T-helper 1 cell (primary cell): ENCODE measurements around the gene PRDM7.

ENCODE experiments used
- DNase-seq, 5 donors: peaks; one replicate each; pipeline ENCODE4 v3.0.0-alpha.2; 2012 to 2020

PRDM7 gene

GRCh38 chr16:90033387-90033786 lies 43.7 kb downstream of the PRDM7 start:
- DNase-seq: no peak

GRCh38 chr16:90032674-90033331 lies 44.3 kb downstream of the PRDM7 start:
- DNase-seq: no peak

- no peak for DNase-seq
Observed at GRCh38 chr16:90031931-90032673, 45.0 kb downstream of the PRDM7 start.

- no peak for DNase-seq
Observed at GRCh38 chr16:90031186-90031930, 45.8 kb downstream of the PRDM7 start.

DNA sequence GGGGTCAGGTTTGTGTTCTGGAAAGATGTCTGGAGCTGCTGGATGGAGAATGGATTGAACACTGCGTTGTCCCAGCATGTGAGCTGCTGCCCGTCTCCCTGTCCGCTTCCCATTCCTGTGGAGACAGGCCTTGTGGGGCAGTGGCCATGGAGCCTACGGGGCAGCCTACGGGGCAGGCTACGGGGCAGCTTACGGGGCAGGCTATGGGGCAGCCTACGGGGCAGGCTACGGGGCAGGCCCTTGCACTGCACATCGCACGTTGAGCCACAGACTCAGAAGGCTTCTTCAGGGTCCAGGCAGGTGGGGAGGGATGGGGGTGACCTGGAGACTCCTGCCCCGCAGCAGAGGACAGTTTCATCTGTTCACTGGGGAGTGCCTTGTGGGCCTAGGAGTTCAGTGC lies 48.1 kb downstream of the PRDM7 start:
- DNase-seq: no peak

DNA sequence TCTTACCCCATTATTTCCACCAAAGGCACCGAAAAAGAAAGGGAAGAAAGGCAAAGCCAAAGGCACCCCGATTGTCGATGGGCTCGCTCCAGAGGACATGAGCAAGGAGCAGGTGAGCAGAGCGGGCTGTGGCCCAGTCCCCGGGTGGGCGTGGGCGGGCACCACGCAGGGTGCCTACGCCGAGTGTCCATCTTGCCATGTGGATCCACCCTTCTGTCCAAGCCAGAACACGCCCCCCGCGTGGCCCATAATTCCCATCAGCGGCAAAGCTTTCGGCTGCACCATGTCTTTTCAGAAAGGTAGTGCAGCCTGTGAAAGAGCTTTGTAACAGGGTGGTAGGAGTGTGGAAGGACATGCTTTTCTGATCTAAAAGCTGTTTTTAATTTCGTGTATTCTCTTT lies 49.5 kb downstream of the PRDM7 start:
- no peak for DNase-seq

GRCh38 chr16:90026135-90026534 lies 51.0 kb downstream of the PRDM7 start:
- DNase-seq: peak in 1 of 5 donors; percentile 18

GRCh38 chr16:90023078-90023447 lies 54.1 kb downstream of the PRDM7 start:
- no peak for DNase-seq

DNA sequence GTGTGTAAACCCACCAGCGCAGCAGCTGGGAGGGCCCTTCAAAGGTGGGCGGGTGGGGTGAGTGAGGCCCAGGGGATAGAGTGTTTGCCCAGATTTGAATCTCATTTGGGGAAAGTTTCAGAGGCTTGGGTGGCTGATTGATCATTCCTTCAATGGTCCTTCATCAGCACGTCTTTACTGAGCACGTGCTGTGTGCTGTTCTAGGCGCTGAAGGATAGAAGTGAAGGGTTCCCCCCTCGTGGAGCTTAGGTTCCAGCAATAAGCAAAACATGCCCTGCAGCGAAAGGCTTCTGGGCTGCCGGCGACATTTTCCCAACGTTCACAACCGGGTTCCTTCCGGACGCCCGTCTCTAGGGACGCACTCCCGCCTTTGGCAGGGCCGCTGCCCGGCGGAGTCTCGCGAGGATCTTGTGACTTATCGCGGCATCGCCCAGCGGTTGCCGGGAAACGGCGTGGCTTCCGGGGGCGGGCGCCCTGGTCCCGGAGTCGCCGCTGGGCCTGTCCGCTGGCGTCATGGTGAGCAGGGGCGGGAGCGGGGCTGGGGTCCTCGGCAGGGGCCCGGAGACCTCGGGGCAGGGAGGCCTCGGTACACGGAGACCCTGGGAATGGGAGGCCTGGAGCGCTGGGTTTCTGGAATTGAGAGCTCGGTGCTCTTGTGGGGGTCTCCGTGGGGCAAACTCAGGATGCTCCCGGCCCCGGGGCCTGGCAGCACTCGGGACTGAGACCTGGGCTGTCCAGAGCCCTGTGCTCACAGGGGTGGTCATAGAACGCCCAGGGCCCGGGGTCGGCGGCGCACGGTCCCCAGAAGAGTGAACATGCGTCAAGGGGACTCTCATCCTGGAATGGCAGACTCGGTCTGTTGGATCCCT lies 54.7 kb downstream of the PRDM7 start:
- DNase-seq: peak; percentile 55 to 83 (median 70)

GRCh38 chr16:90020838-90021382 lies 56.2 kb downstream of the PRDM7 start:
- DNase-seq: no peak

DNA sequence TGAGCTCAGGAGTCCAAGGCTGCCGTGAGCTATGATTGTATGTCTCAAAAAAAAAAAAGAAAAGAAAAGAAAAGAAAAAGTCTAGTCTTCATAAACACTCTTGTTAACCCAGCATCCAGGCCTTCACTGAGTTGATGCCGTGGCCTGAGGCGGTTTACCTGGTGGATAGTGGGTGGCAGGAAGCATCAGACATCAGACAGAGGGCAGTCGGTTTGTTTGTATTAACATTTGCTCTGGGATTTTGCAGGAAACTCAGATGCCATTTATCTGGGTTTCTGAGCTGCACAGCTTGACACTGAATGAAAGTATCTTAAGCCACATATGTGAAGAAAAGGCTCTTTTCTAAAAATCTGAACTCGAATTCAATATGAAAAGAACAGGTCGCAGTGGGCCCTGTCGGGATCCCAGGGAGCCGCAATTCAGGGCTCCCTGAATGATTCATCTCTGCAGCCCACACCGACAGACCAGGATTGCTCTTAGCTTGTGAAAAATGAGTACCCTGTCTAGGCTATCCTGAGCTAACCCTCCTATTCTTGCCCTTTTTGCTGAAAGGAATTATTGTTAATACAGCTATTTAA lies 56.8 kb downstream of the PRDM7 start:
- no peak for DNase-seq

DNA sequence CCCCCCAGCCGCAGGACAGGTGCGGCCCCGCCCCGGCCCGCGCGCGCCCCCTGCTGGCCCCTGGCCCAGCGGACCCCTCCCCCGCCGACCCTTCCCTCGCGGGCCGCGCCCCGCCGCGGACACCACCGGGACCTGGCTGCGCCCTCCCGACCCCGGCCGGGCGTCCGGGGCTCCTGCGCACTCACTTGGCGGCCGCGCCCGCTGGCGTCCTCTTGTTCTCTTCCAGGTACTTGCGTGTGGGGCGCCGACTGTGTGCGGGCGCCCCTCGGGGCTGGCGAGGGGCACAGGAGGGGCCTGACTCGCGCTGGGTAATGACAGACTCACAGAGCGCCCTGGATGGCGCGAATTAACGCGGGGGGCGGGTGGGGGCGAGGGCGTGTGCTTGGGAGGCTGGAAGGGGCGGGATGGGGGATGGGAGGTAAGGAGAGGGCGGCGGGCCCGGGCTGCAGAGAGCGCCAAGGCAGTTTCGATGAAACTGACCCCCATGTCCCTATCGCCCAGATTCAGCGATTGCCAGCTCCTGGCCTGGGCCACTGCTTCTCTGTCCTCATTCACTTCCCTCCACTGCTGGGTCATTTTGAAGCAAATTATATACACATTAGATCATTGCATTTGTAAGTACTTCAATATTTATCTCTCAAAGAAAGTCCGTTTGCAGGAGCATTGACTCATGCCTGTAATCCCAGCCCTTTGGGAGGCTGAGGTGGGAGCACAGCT lies 57.4 kb downstream of the PRDM7 start:
- DNase-seq: peak in 3 of 5 donors; percentile 40 to 64 (median 42)

DNA sequence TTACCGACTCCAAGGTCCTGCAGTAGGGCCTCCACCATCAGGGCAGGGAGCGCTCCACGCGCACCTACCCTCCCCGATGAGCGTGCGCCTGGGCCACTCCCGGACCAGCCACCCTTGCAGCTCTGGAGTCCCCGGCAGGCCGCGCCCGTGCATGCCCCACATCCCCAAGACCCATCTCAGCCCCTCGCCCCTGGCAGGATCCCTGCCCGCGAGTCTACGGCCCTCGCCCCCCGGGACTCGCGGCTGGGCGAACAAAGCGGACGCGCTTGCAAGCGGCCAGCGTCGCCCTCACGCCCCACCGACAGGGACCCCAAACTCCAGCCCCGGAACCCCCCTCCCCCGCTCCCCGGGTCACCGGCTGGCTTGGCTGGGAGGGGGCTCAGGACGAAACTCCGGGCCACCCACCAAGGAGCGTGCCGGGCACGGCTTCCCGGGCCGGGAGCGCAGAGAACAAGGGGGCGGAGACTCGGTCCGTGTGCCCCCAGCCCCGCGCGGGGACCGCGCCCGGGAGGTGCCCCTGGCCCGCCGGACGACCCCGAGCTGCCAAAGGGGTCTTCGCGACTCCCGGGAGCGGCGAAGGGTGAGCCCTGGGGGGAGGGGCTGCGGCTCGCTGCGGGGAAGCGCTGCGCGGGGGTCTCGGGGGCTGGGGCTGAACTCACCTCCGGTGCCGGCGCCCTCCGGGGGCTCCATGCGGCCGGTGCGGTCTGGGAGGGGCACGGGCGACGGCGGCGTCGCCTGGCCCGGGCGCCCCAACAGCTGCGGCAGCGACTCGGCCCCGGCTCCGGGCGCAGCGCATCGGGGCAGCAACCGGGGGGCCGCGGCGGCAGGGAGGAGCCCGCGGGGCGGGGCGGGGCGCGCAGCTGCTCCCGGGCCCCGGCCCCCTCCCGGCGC lies 58.2 kb downstream of the PRDM7 start, which contains the start of gene DBNDD1:
Gene DBNDD1 (minus strand): TSS at position 805 of the 891 bp plus-strand sequence. CDS start 115 bp downstream, at position 690.
- no peak for DNase-seq

- no peak for DNase-seq
Observed at GRCh38 chr16:90018297-90018651, 58.9 kb downstream of the PRDM7 start.

GRCh38 chr16:90016339-90016950 lies 60.7 kb downstream of the PRDM7 start:
- no peak for DNase-seq

DNA sequence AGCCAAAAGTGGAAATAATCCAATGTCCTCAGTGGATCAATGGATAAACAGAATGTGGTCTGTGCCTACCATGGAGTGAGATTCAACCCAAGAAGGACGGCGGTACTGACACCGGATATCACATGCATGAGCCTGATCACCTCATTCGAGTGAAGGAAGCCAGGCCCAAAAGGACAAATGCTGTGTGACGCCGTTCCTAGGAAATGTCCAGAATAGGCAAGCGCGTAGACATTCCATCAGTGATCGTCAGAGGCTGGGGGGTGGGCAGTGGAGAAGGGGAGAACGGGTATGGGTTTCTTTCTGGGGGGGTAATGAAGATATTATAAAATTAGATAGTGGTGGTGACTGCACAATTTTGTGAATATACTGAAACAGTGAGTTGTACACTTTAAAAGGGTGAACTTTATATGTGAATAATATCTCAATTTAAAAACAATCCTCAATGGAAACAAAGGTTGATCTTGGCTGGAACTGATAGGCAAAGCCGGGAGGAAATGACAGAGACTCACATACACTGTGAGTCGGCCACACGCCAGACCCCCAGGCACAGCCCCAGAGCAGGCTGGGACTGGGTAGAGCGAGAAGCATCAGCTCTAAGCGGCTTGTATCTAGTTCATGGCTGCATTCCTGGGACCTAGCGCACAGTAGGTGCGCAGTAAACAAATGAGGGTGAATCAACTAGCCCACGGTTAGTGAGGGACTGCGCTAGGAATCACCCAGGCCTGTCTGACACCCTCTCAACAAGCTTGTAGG lies 61.4 kb downstream of the PRDM7 start:
- DNase-seq: no peak

DNA sequence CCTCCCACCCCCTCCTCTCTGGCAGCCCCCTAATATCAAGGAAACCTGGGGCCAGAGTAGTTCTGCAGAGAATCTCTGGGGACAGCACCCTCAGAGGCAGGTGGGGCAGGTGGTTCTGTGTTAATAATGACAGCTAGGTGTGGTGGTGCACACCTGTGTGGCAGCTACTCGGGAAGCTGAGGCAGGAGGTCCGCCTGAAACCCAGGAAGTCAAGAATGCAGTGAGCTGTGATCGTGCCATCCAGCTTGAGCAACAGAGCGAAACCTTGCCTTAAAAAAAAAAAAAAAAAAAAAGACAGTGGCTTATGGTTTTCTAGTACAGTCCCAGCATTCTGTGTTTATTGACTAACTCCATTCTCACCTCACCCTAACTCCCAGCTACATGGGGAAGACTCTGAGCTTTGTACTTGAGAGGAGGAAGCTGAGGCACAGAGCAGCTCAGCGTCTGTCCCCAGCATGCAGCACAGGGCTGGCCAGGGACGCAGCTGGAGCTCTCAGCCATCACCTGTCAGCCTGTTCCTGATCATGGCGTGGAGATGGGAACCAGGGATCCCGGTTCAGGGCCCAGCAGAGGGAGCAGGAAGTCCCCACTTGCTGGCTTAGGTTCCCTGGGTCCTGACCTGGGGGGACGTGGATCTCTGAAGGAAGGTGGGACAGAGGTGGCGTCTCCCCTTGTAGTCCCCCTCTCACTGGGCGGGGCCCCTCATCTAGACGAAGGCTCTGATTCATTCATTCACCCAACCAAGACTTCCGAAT lies 64.0 kb downstream of the PRDM7 start:
- DNase-seq: no peak

- no peak for DNase-seq
Observed at GRCh38 chr16:90011908-90012501, 65.1 kb downstream of the PRDM7 start.
